B cell (primary cell): ENCODE results near the gene SUN3. TPM values are rescaled to one million over a fixed set of nuclear protein-coding genes. Genes with fewer than 3 reads are reported as not detected.

Experiments
- ATAC-seq: fragments of 200-7000 bp; cut with Tn5 transposase; one replicate; pipeline ENCODE4 v1.10.0; 2021; ENCODE audit warnings: low read depth, mild to moderate bottlenecking, moderate number of reproducible peaks, moderate library complexity
- CTCF ChIA-PET: fragments of 350-600 bp; sonication (Branson Sonifier 250); formaldehyde crosslinking; loops from one replicate; lab custom pipeline; 2021; ENCODE audit warnings: antibody characterized with exemption, inconsistent platforms; lab: Charles Lee
- POLR2A ChIA-PET: fragments of 350-600 bp; sonication (Branson Sonifier 250); formaldehyde crosslinking; loops from one replicate; lab custom pipeline; 2021; ENCODE audit warnings: antibody characterized with exemption; lab: Charles Lee
- DNase-seq: peaks from one replicate; pipeline ENCODE4 v3.0.0; 2013
- H2AFZ ChIP-seq: 2 replicates; pipeline ENCODE4 v1.6.1; 2012; ENCODE audit warnings: mild to moderate bottlenecking, low read depth, low read length; ENCODE audit not compliant: insufficient read depth, poor library complexity, severe bottlenecking
- H3K27ac ChIP-seq, 2 donors: 1 replicate in 1 of 2; 2 replicates in 1 of 2; pipeline ENCODE4 v1.5.1; 2012 to 2013; ENCODE audit warnings: low read length in 2 of 2, mild to moderate bottlenecking in 2 of 2, moderate library complexity in 1 of 2
- H3K27me3 ChIP-seq, 4 experiments: fragments of 200-600 bp in 1 of 4; sonication (generic) in 1 of 4; replicated peaks in 1 of 4; 1 replicate in 2 of 4; 2 replicates in 2 of 4; pipeline versions ENCODE4 v1.6.1 to v1.7.0; 2013 to 2016; ENCODE audit warnings: low read length in 3 of 4, mild to moderate bottlenecking in 2 of 4, mixed read lengths in 1 of 4, moderate library complexity in 1 of 4; ENCODE audit not compliant: insufficient read depth in 4 of 4, control insufficient read depth in 3 of 4; ENCODE audit errors: control extremely low read depth in 1 of 4
- H3K36me3 ChIP-seq, 2 experiments: replicated peaks in 1 of 2; 1 replicate in 1 of 2; 2 replicates in 1 of 2; pipeline versions ENCODE4 v1.6.1 to v1.7.1; 2013; ENCODE audit warnings: low read length in 1 of 2; ENCODE audit not compliant: insufficient read depth in 2 of 2, control insufficient read depth in 1 of 2; ENCODE audit errors: control extremely low read depth in 1 of 2, extremely low read depth in 1 of 2
- H3K4me1 ChIP-seq, 2 donors: fragments of 200-600 bp in 1 of 2; sonication (generic) in 1 of 2; 1 replicate in 1 of 2; 2 replicates in 1 of 2; pipeline versions ENCODE4 v1.5.1 to v1.6.1; 2013 to 2017; ENCODE audit warnings: low read length in 2 of 2; ENCODE audit not compliant: control insufficient read depth in 2 of 2, insufficient read depth in 2 of 2
- H3K4me2 ChIP-seq: replicated peaks from 2 replicates; pipeline ENCODE3; 2012; ENCODE audit warnings: mild to moderate bottlenecking, low read depth, low read length; ENCODE audit not compliant: poor library complexity, severe bottlenecking
- H3K4me3 ChIP-seq, 5 experiments: fragments of 200-600 bp in 1 of 5; sonication (generic) in 1 of 5; 1 replicate in 3 of 5; 2 replicates in 2 of 5; pipeline versions ENCODE4 v1.5.1 to v1.7.0; 2011 to 2016; ENCODE audit warnings: low read length in 4 of 5, mild to moderate bottlenecking in 4 of 5, low read depth in 2 of 5, control low read depth in 1 of 5, moderate library complexity in 1 of 5; ENCODE audit not compliant: insufficient read depth in 1 of 5; ENCODE audit errors: control extremely low read depth in 1 of 5, extremely low read depth in 1 of 5
- H3K79me2 ChIP-seq: fragments of 200-600 bp; sonication (generic); one replicate; pipeline ENCODE4 v1.6.0; 2016; ENCODE audit warnings: low read length; ENCODE audit not compliant: control insufficient read depth, insufficient read depth
- H3K9ac ChIP-seq: fragments of 200-600 bp; sonication (generic); 2 replicates; pipeline ENCODE4 v1.6.1; 2017; ENCODE audit warnings: mild to moderate bottlenecking, low read length, moderate library complexity
- H3K9me3 ChIP-seq, 3 donors: one replicate each; pipeline versions ENCODE4 v1.6.1 to v1.7.1; 2013; ENCODE audit warnings: low read length in 2 of 3; ENCODE audit not compliant: control insufficient read depth in 2 of 3, insufficient read depth in 1 of 3; ENCODE audit errors: control extremely low read depth in 1 of 3
- H4K20me1 ChIP-seq: 2 replicates; pipeline ENCODE4 v1.6.0; 2012; ENCODE audit warnings: mild to moderate bottlenecking, low read length; ENCODE audit not compliant: insufficient read depth, control insufficient read depth, poor library complexity, severe bottlenecking
- H3K27ac Mint-ChIP-seq: one replicate; pipeline ENCODE4 v1.8.0; 2021; ENCODE audit warnings: mixed read lengths
- H3K27me3 Mint-ChIP-seq: one replicate; pipeline ENCODE4 v1.8.0; 2021; ENCODE audit warnings: mixed read lengths
- H3K4me1 Mint-ChIP-seq: one replicate; pipeline ENCODE4 v1.8.0; 2021; ENCODE audit warnings: mixed read lengths
- H3K4me3 Mint-ChIP-seq: one replicate; pipeline ENCODE4 v1.8.0; 2021; ENCODE audit warnings: mixed read lengths
- H3K9me3 Mint-ChIP-seq: one replicate; pipeline ENCODE4 v1.8.0; 2022; ENCODE audit warnings: mixed read lengths; ENCODE audit not compliant: insufficient read depth
- EZH2 ChIP-seq: IDR thresholded peaks from 2 replicates; pipeline ENCODE4 v1.6.1; 2012; ENCODE audit warnings: borderline replicate concordance, low read depth, mild to moderate bottlenecking, moderate library complexity, low read length; ENCODE audit not compliant: insufficient read depth, poor library complexity, severe bottlenecking
- WGBS: methylation state at CpG from one replicate; pipeline ENCODE4 v1.1.5; 2013; ENCODE audit warnings: missing lambda C conversion rate; ENCODE audit not compliant: insufficient coverage; 5-methylcytosine and 5-hydroxymethylcytosine counted together
- intact Hi-C: fragments of 100-400 bp; cut with micrococcal nuclease; formaldehyde crosslinking; loops from one replicate; pipeline ENCODE4 v1.10.0; 2022
- polyA plus RNA-seq: library from polyadenylated mRNA; depleted of rRNA; stranded (reverse); fragments of >200 nt; gene quantifications from 2 replicates; pipeline ENCODE4 v1.2.3, GENCODE V29; 2012
- total RNA-seq, 2 donors: library from RNA; stranded (reverse); fragments of 120-200 nt in 1 of 2; gene quantifications; 1 replicate in 1 of 2; 2 replicates in 1 of 2; pipeline versions ENCODE4 v1.2.3 to v1.2.4, GENCODE V29; 2013 to 2022
- TF ChIP-seq, protein P1 (sequence below): fragments of 200-600 bp; IDR thresholded peaks from one replicate; pipeline ENCODE4 v1.8.0; 2022; ENCODE audit warnings: antibody characterized with exemption, mild to moderate bottlenecking

SUN3 gene
- total and polyA plus RNA-seq, 2 donors (not counting 1 experiment from before 2014, with no cell fraction given), result not detected

DNA sequence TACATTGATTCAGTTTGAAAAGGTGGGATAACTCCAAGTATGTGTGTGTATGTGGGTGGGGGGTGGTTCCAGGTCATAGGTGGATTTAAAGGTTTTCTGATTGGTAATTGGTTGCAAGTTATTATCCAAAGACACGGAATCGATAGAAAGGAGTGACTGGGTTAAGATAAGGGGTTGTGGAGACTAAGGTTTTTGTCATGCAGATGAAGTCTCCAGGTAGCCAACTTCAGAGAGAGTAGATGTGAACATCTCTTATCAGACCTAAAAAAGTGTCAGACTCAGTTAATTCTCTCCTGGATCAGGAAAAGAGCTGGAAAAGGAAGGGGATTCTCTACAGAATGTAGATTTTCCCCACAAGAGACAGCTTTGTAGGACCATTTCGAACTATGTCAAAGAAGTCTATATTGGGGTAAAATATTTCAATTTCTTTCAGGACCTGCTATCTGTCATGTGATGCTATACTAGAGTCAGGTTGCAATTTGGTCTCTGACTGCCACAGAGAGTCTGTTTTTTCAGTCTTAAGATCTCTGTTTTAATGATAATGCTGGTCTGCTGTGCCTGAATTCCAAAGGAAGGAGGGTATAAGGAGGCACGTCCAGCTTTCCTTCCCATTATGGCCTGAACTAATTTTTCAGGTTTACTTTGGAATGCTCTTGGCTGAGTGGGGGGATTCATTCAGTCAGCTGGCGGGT lies 10.1 kb upstream of the SUN3 start:
- intact Hi-C loops, result no loop called here
- Histone ChIP-seq H4K20me1 (no peaks in the 10 kb centered on the region), H3K9me3 (peaks cover 0 to 11% (median 0%) of the 10 kb centered on the region in 3 donors), H3K36me3 (no peaks in the 10 kb centered on the region), H2AFZ (no peak overlapping the region), H3K4me3 (no peak overlapping the region), H3K79me2 (no peaks in the 10 kb centered on the region), H3K9ac (no peak overlapping the region), H3K4me2 (no peak overlapping the region), H3K27ac (no peak overlapping the region), H3K4me1 (peaks cover 14 to 15% of the 10 kb centered on the region in 2 donors), H3K27me3 (peaks cover 0 to 31% (median 13%) of the 10 kb centered on the region in 4 experiments)
- Mint-ChIP-seq H3K9me3 (no peaks in the 10 kb centered on the region), H3K27me3 (peaks cover 18% of the 10 kb centered on the region), H3K4me1 (peaks cover 17% of the 10 kb centered on the region), H3K27ac (no peak overlapping the region), H3K4me3 (no peak overlapping the region)
- no peak for DNase-seq
- ChIA-PET CTCF (no interaction called here), POLR2A (no interaction called here)
- ATAC-seq, result no peak
- WGBS, result 95% methylated on average over 3 of the region's 5 CpGs
- TF ChIP-seq EZH2, result no peak
- TF ChIP-seq, protein P1, sequence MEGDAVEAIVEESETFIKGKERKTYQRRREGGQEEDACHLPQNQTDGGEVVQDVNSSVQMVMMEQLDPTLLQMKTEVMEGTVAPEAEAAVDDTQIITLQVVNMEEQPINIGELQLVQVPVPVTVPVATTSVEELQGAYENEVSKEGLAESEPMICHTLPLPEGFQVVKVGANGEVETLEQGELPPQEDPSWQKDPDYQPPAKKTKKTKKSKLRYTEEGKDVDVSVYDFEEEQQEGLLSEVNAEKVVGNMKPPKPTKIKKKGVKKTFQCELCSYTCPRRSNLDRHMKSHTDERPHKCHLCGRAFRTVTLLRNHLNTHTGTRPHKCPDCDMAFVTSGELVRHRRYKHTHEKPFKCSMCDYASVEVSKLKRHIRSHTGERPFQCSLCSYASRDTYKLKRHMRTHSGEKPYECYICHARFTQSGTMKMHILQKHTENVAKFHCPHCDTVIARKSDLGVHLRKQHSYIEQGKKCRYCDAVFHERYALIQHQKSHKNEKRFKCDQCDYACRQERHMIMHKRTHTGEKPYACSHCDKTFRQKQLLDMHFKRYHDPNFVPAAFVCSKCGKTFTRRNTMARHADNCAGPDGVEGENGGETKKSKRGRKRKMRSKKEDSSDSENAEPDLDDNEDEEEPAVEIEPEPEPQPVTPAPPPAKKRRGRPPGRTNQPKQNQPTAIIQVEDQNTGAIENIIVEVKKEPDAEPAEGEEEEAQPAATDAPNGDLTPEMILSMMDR, result no peak

DNA sequence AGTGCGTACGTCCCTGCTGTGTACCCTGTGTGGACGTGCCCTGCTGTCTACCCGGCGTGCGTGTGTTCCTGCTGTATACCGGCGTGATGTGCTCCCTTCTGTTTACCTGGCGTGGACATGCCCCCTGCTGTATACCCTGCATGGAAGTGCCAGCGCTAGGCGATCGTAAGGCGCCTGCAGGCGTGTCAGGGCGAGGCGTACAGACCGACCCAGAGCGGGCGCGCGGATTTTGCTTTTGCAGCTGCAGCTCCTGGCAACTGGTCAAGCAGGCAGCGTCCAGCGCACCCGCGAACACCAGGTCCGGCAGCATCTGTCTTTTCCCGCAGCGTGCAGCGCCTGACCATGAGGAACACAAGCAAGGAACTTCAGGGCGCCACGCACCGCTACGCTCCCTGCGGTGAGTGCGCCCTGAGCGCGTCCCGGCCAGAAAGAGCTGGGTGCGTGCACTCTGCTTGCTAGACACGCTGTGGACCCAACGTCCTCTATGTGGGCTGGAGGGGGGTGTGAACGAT lies 7.1 kb upstream of the SUN3 start:
- H3K4me1 ChIP-seq, result peaks cover 14 to 15% of the 10 kb centered on the region in 2 donors
- peak overlapping the region; percentile 89 for H3K4me3 Mint-ChIP-seq
- H3K27me3 Mint-ChIP-seq, result peaks cover 34% of the 10 kb centered on the region
- H3K9me3 ChIP-seq, result peaks cover 0 to 11% (median 0%) of the 10 kb centered on the region in 3 donors
- H3K9me3 Mint-ChIP-seq, result no peaks in the 10 kb centered on the region
- H3K4me3 ChIP-seq, result peak overlapping the region; percentile 33 to 61 (median 44)
- H2AFZ ChIP-seq, result peak overlapping the region; percentile 64
- ChIA-PET POLR2A (no interaction called here), CTCF (no interaction called here)
- H3K9ac ChIP-seq, result peak overlapping the region; percentile 64
- WGBS, result 6% methylated on average over 42 of the region's 42 CpGs
- no peaks in the 10 kb centered on the region for H3K79me2 ChIP-seq
- H4K20me1 ChIP-seq, result no peaks in the 10 kb centered on the region
- DNase-seq, result no peak
- no peaks in the 10 kb centered on the region for H3K36me3 ChIP-seq
- H3K4me2 ChIP-seq, result peak overlapping the region; percentile 90
- H3K27me3 ChIP-seq, result peaks cover 0 to 40% (median 20%) of the 10 kb centered on the region in 4 experiments
- ATAC-seq, result peak; percentile 3
- intact Hi-C loops, result loop anchor here (1.0 to 2.0 kb wide), 4 partner anchors 45 to 99 kb away; no protein-coding TSS in a partner anchor
- no peak overlapping the region for H3K27ac ChIP-seq
- no peak for TF ChIP-seq EZH2
- TF ChIP-seq, protein P1, result no peak
- peaks cover 17% of the 10 kb centered on the region for H3K4me1 Mint-ChIP-seq
- no peak overlapping the region for H3K27ac Mint-ChIP-seq
